ENCODE results near the gene KRTAP19-7. TPM values are rescaled to one million over a fixed set of nuclear protein-coding genes. Genes with fewer than 3 reads are reported as not detected.

Gene KRTAP19-7
- total RNA-seq, 1 donor from 2014 or later, result not detected

DNA sequence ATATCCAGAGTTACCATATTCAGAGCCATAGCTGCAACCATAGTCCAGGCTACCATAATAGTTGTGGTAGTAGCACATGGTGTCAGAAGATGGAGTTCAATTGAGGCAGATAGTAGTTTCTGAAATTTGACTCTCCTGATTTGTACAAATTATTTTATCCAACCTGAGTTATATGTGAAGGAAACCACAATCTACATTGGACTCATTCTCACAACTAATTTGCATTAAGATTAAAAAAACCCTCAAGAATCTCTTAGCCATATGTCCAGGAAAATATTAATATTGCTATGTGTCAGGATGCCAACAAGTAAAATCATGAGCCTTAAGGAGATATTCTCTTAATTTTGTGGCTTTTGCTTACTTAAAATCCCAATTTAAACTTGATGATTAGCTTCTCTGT is 29.2 kb upstream of the KRTAP19-7 start, which contains the start of gene KRTAP22-2:
KRTAP22-2 (minus strand) TSS at position 101 of the 400 bp plus-strand sequence.
- TF ChIP-seq, protein P1, sequence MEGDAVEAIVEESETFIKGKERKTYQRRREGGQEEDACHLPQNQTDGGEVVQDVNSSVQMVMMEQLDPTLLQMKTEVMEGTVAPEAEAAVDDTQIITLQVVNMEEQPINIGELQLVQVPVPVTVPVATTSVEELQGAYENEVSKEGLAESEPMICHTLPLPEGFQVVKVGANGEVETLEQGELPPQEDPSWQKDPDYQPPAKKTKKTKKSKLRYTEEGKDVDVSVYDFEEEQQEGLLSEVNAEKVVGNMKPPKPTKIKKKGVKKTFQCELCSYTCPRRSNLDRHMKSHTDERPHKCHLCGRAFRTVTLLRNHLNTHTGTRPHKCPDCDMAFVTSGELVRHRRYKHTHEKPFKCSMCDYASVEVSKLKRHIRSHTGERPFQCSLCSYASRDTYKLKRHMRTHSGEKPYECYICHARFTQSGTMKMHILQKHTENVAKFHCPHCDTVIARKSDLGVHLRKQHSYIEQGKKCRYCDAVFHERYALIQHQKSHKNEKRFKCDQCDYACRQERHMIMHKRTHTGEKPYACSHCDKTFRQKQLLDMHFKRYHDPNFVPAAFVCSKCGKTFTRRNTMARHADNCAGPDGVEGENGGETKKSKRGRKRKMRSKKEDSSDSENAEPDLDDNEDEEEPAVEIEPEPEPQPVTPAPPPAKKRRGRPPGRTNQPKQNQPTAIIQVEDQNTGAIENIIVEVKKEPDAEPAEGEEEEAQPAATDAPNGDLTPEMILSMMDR (IDR thresholded peaks at IDR 0.05), result no peak
- Histone ChIP-seq H3K4me1 (no peaks in the 10 kb centered on the region), H3K36me3 (no peaks in the 10 kb centered on the region), H3K27me3 (ENCODE audit: low read depth) (no peaks in the 10 kb centered on the region), H3K27ac (no peak within 1 kb of the TSS), H3K9me3 (no peaks in the 10 kb centered on the region), H3K4me3 (no peak within 1 kb of the TSS)
- ATAC-seq (no peak), DNase-seq (no peak)
- intact Hi-C loops (cut with DNase I), result no loop called here

DNA sequence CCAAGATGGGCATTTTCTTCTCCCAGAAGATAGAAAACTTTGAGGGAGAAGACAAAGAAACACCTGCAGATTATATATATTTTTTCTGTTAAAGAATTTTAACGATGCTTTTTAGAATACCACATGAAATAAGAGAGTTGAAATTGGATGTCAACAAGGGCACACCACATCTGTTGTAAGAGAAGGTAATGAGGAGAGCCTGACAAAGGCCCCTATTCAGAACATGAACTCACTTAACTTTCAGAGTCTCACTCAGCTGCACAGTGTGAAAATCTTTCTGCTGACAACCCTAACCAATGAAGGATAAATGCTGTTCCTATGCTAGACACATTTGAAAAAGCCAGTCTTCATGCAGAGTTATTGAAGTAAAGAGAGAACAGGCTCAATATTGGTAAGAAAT is 21.8 kb upstream of the KRTAP19-7 start:
- H3K27ac ChIP-seq, result no peak overlapping the region
- TF ChIP-seq, protein P1 (IDR thresholded peaks at IDR 0.05), result no peak
- H3K36me3 ChIP-seq, result no peaks in the 10 kb centered on the region
- ATAC-seq (no peak), DNase-seq (no peak)
- intact Hi-C loops (cut with DNase I), result no loop called here
- no peaks in the 10 kb centered on the region for H3K27me3 ChIP-seq (ENCODE audit: low read depth)
- no peaks in the 10 kb centered on the region for H3K4me1 ChIP-seq
- H3K4me3 ChIP-seq, result no peak overlapping the region
- H3K9me3 ChIP-seq, result no peaks in the 10 kb centered on the region

DNA sequence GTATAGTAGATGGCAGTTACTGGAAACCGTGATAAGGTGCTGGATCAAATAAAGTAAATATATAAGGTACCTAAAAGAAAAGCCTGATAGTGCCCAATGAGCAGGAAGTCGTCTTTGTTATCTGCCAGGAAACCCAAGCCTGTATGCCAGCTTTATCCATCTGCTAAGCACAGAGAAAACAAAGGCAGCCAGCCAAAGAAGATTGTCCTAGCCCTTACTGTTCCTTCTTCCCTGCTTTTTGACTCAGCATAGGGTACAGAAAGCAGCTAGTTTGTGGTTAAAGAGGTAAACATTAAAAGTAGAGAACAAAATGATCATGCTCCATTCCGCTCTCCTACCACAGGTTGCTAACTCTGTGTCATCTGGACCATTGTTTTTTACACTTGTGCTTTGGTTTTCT is 19.0 kb upstream of the KRTAP19-7 start:
- no peaks in the 10 kb centered on the region for H3K36me3 ChIP-seq

DNA sequence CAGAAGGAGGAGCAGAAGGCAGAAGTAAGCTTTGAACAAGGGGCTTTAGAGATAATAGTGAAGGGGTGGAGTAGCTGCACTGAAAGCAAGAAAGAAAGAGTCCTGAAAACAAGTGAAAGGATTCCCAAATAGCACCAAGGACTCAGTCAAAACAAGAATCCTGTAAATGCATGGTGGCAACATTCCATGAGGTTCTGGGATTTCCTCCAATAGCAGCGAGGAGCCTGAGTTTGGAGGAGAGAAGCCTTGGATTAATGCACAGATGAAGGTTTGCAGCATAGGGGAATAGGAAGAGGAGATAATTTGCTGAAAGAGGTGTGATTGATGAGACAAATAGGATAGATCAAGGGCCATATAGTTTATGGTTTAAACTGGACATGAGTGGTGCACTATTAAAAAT is 18.2 kb upstream of the KRTAP19-7 start:
- intact Hi-C loops (cut with DNase I), result no loop called here

More for the DNA sequence above, 19.0 kb upstream of the KRTAP19-7 start:
- H3K9me3 ChIP-seq, result no peaks in the 10 kb centered on the region
- no peak overlapping the region for H3K27ac ChIP-seq
- intact Hi-C loops (cut with DNase I), result no loop called here
- no peak overlapping the region for H3K4me3 ChIP-seq
- DNase-seq (no peak), ATAC-seq (no peak)
- TF ChIP-seq, protein P1 (IDR thresholded peaks at IDR 0.05), result no peak
- H3K27me3 ChIP-seq (ENCODE audit: low read depth), result no peaks in the 10 kb centered on the region
- no peaks in the 10 kb centered on the region for H3K4me1 ChIP-seq

DNA sequence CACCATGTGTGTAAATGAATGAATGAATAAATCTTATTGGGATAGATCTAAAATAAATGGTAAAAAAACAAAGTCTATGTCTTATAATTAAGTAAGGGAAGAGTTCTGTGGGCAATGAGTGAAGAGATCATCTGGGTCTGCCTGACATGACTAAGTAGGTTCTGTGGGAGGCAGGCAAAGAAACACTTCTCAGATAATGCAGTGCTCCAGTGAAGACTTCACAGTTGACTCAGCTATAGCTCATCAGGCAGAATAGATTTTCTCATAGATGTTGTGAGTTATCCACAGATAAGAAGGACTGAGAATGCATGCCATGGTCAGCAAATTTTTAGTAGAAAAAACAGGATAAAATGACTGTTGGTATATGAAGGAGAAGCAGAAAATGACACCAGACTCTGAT is 16.7 kb upstream of the KRTAP19-7 start:
- H3K27me3 ChIP-seq (ENCODE audit: low read depth), result no peaks in the 10 kb centered on the region
- DNase-seq (no peak), ATAC-seq (no peak)
- intact Hi-C loops (cut with DNase I), result no loop called here
- H3K27ac ChIP-seq, result no peak overlapping the region
- no peaks in the 10 kb centered on the region for H3K9me3 ChIP-seq
- TF ChIP-seq, protein P1 (IDR thresholded peaks at IDR 0.05), result no peak
- no peak overlapping the region for H3K4me3 ChIP-seq
- H3K4me1 ChIP-seq, result no peaks in the 10 kb centered on the region
- no peaks in the 10 kb centered on the region for H3K36me3 ChIP-seq

More for the DNA sequence above, 18.2 kb upstream of the KRTAP19-7 start:
- ATAC-seq (no peak), DNase-seq (no peak)
- H3K4me1 ChIP-seq, result no peaks in the 10 kb centered on the region
- TF ChIP-seq, protein P1 (IDR thresholded peaks at IDR 0.05), result no peak
- H3K36me3 ChIP-seq, result no peaks in the 10 kb centered on the region
- no peak overlapping the region for H3K27ac ChIP-seq
- no peaks in the 10 kb centered on the region for H3K27me3 ChIP-seq (ENCODE audit: low read depth)
- no peak overlapping the region for H3K4me3 ChIP-seq
- H3K9me3 ChIP-seq, result no peaks in the 10 kb centered on the region

DNA sequence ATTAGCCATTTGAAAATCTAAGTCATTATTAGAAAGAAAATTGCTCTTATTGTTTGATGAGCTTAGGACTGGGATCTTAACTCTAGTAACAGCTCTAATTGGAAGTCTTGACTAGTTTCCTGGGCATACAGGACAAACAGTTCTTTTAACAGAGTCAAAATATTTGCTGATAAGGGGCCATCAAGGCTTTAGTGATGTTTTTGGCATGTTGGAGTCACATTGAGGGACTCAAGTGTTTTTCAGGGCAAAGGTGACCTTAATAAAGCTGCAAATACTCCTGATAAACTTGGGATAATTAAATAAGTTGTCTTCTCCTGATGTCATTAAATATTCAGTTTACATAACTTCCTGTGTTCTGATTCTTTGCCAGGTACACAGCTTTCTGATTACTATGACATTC is 6.5 kb upstream of the KRTAP19-7 start:
- H3K27ac ChIP-seq, result no peak overlapping the region
- no peak for DNase-seq
- intact Hi-C loops (cut with DNase I), result no loop called here
- H3K36me3 ChIP-seq, result no peaks in the 10 kb centered on the region
- TF ChIP-seq, protein P1 (IDR thresholded peaks at IDR 0.05), result no peak
- H3K4me1 ChIP-seq, result no peaks in the 10 kb centered on the region
- ATAC-seq, result no peak
- no peaks in the 10 kb centered on the region for H3K27me3 ChIP-seq (ENCODE audit: low read depth)
- no peak overlapping the region for H3K4me3 ChIP-seq
- H3K9me3 ChIP-seq, result no peaks in the 10 kb centered on the region
